Neural cell (in vitro differentiated cells): ENCODE data around the gene EEF1A2. TPM values are rescaled to one million over a fixed set of nuclear protein-coding genes. Genes with fewer than 3 reads are reported as not detected.

Experiments used
- H2AFZ ChIP-seq: fragments of 200-600, 300-800 bp; sonication (generic), shearing (Covaris generic); 2 replicates; pipeline ENCODE4 v1.6.0; 2014; ENCODE audit warnings: low read depth, mild to moderate bottlenecking, antibody characterized with exemption, low read length, moderate library complexity
- H3F3A ChIP-seq: fragments of 200-600 bp; shearing (Covaris generic); 2 replicates; pipeline ENCODE4 v1.6.1; 2016; ENCODE audit warnings: mild to moderate bottlenecking, moderate library complexity, mixed read lengths, antibody characterized with exemption, low read length; ENCODE audit not compliant: insufficient read depth, poor library complexity, severe bottlenecking
- H3K27ac ChIP-seq: fragments of 200-600, 300-800 bp; sonication (generic), shearing (Covaris generic); 2 replicates; pipeline ENCODE4 v1.5.1; 2014; ENCODE audit warnings: mild to moderate bottlenecking, low read length, moderate library complexity
- H3K27me3 ChIP-seq: fragments of 300-800, 200-600 bp; sonication (generic), shearing (Covaris generic); 2 replicates; pipeline ENCODE4 v1.6.0; 2014; ENCODE audit warnings: mild to moderate bottlenecking, low read depth, low read length, moderate library complexity; ENCODE audit not compliant: insufficient read depth
- H3K36me3 ChIP-seq: fragments of 300-800, 200-600 bp; sonication (generic), shearing (Covaris generic); 2 replicates; pipeline ENCODE4 v1.5.1; 2014; ENCODE audit warnings: mild to moderate bottlenecking, antibody characterized with exemption, low read length, moderate library complexity; ENCODE audit not compliant: insufficient read depth
- H3K4me2 ChIP-seq: fragments of 300-800, 200-600 bp; sonication (generic), shearing (Covaris generic); 2 replicates; pipeline ENCODE4 v1.6.0; 2014; ENCODE audit warnings: mild to moderate bottlenecking, low read length
- H3K4me3 ChIP-seq: fragments of 300-800, 200-600 bp; sonication (generic), shearing (Covaris generic); 2 replicates; pipeline ENCODE4 v1.5.1; 2014; ENCODE audit warnings: mild to moderate bottlenecking, low read length, moderate library complexity
- H3K79me2 ChIP-seq: fragments of 200-600 bp; shearing (Covaris generic); replicated peaks from 2 replicates; pipeline ENCODE4 v1.6.0; 2014; ENCODE audit warnings: mild to moderate bottlenecking, low read length, moderate library complexity; ENCODE audit not compliant: insufficient read depth
- H3K9ac ChIP-seq: fragments of 300-800, 200-600 bp; sonication (generic), shearing (Covaris generic); 2 replicates; pipeline ENCODE4 v1.6.1; 2016; ENCODE audit warnings: mild to moderate bottlenecking, low read length, mixed read lengths
- H3K9me2 ChIP-seq: fragments of 200-600 bp; shearing (Covaris generic); 2 replicates; pipeline ENCODE4 v1.6.1; 2016; ENCODE audit warnings: mild to moderate bottlenecking, low read length, mixed read lengths; ENCODE audit not compliant: insufficient read depth
- H3K9me3 ChIP-seq: fragments of 200-600, 300-800 bp; sonication (generic), shearing (Covaris generic); 2 replicates; pipeline ENCODE4 v1.6.1; 2016; ENCODE audit warnings: mild to moderate bottlenecking, mixed run types, low read length, moderate library complexity, mixed read lengths
- H4K20me1 ChIP-seq: fragments of 200-600 bp; shearing (Covaris generic); 2 replicates; pipeline ENCODE4 v1.6.1; 2016; ENCODE audit warnings: mild to moderate bottlenecking, mixed run types; ENCODE audit not compliant: insufficient read depth
- EP300 ChIP-seq: fragments of 450-650 bp; conservative IDR thresholded peaks from 2 replicates; pipeline ENCODE4 v1.6.1; 2014; ENCODE audit warnings: antibody characterized with exemption, mild to moderate bottlenecking, moderate library complexity; ENCODE audit not compliant: poor library complexity, severe bottlenecking
- EZH2 ChIP-seq: fragments of 200-600, 300-800 bp; shearing (Covaris generic), sonication (generic); IDR thresholded peaks from 2 replicates; pipeline ENCODE4 v1.6.1; 2014; ENCODE audit warnings: antibody characterized with exemption, low read length, borderline replicate concordance, mild to moderate bottlenecking; ENCODE audit not compliant: insufficient read depth, poor library complexity, severe bottlenecking
- MXI1 ChIP-seq: fragments of 450-650 bp; conservative IDR thresholded peaks from 2 replicates; pipeline ENCODE4 v1.6.1; 2014; ENCODE audit warnings: antibody characterized with exemption, mild to moderate bottlenecking; ENCODE audit not compliant: poor library complexity, severe bottlenecking
- POLR2AphosphoS5 ChIP-seq: IDR thresholded peaks from 2 replicates; pipeline ENCODE4 v1.6.1; 2012
- RAD21 ChIP-seq: fragments of 450-650 bp; conservative IDR thresholded peaks from 2 replicates; pipeline ENCODE4 v1.6.1; 2014; ENCODE audit warnings: antibody characterized with exemption, mild to moderate bottlenecking, moderate library complexity
- SMC3 ChIP-seq: fragments of 450-650 bp; conservative IDR thresholded peaks from 2 replicates; pipeline ENCODE4 v1.6.1; 2014; ENCODE audit warnings: antibody characterized with exemption, mild to moderate bottlenecking, moderate library complexity; ENCODE audit not compliant: poor library complexity
- TAF1 ChIP-seq: IDR thresholded peaks from 2 replicates; pipeline ENCODE4 v1.6.1; 2012; ENCODE audit warnings: low read depth
- polyA plus RNA-seq: library from polyadenylated mRNA; depleted of rRNA; stranded (reverse); fragments of >200 nt; gene quantifications from 2 replicates; pipeline ENCODE4 v1.2.3, GENCODE V29; 2014
- TF ChIP-seq, protein P1 (sequence below): fragments of 450-650 bp; IDR thresholded peaks from 2 replicates; pipeline ENCODE4 v1.5.1; 2014; ENCODE audit warnings: antibody characterized with exemption, mild to moderate bottlenecking, moderate library complexity; ENCODE audit not compliant: poor library complexity, severe bottlenecking
- TF ChIP-seq, protein P2 (sequence below): IDR thresholded peaks from 2 replicates; pipeline ENCODE4 v1.6.1; 2012; ENCODE audit warnings: borderline replicate concordance

The EEF1A2 gene
- polyA plus RNA-seq, 1 donor from 2014 or later = 208 TPM

- TF ChIP-seq, protein P1, sequence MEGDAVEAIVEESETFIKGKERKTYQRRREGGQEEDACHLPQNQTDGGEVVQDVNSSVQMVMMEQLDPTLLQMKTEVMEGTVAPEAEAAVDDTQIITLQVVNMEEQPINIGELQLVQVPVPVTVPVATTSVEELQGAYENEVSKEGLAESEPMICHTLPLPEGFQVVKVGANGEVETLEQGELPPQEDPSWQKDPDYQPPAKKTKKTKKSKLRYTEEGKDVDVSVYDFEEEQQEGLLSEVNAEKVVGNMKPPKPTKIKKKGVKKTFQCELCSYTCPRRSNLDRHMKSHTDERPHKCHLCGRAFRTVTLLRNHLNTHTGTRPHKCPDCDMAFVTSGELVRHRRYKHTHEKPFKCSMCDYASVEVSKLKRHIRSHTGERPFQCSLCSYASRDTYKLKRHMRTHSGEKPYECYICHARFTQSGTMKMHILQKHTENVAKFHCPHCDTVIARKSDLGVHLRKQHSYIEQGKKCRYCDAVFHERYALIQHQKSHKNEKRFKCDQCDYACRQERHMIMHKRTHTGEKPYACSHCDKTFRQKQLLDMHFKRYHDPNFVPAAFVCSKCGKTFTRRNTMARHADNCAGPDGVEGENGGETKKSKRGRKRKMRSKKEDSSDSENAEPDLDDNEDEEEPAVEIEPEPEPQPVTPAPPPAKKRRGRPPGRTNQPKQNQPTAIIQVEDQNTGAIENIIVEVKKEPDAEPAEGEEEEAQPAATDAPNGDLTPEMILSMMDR = no peak
Observed at GRCh38 chr20:63440366-63440955, 58.4 kb downstream of the EEF1A2 start (continued).

DNA sequence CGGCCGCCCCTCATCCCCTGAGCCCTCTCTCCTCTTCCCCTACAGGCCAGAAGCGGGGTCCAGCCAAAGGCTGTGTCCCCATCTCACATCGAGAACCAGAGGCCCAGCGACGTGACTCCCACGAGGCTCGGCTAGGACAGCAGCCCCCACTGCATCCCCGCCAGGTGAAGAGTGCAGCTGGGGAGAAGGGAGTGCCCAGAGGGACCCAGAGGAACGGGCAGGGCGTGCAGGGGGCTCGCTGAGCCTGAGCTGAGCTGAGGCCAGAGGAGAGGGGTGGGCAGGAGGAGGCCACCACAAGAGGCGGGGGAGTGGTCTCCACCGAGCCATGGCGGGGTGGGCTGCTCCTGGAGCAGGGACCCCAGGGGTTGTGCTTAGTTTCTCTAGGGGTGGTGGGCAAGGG lies 59.0 kb downstream of the EEF1A2 start:
- H3K9me2 ChIP-seq = no peaks in the 10 kb centered on the region
- H4K20me1 ChIP-seq = no peaks in the 10 kb centered on the region
- H3K9ac ChIP-seq = no peak overlapping the region
- H3K4me3 ChIP-seq = no peak overlapping the region
- no peaks in the 10 kb centered on the region for H3K9me3 ChIP-seq
- no peaks in the 10 kb centered on the region for H3K36me3 ChIP-seq
- H3K4me2 ChIP-seq = no peak overlapping the region
- no peaks in the 10 kb centered on the region for H3F3A ChIP-seq
- H3K27ac ChIP-seq = no peak overlapping the region
- no peak overlapping the region for H2AFZ ChIP-seq
- H3K79me2 ChIP-seq = peaks cover 13% of the 10 kb centered on the region
- no peaks in the 10 kb centered on the region for H3K27me3 ChIP-seq
- TF ChIP-seq POLR2AphosphoS5 (no peak), SMC3 (no peak), RAD21 (no peak), EZH2 (no peak), EP300 (no peak), TAF1 (no peak), MXI1 (no peak)
- TF ChIP-seq, protein P2, sequence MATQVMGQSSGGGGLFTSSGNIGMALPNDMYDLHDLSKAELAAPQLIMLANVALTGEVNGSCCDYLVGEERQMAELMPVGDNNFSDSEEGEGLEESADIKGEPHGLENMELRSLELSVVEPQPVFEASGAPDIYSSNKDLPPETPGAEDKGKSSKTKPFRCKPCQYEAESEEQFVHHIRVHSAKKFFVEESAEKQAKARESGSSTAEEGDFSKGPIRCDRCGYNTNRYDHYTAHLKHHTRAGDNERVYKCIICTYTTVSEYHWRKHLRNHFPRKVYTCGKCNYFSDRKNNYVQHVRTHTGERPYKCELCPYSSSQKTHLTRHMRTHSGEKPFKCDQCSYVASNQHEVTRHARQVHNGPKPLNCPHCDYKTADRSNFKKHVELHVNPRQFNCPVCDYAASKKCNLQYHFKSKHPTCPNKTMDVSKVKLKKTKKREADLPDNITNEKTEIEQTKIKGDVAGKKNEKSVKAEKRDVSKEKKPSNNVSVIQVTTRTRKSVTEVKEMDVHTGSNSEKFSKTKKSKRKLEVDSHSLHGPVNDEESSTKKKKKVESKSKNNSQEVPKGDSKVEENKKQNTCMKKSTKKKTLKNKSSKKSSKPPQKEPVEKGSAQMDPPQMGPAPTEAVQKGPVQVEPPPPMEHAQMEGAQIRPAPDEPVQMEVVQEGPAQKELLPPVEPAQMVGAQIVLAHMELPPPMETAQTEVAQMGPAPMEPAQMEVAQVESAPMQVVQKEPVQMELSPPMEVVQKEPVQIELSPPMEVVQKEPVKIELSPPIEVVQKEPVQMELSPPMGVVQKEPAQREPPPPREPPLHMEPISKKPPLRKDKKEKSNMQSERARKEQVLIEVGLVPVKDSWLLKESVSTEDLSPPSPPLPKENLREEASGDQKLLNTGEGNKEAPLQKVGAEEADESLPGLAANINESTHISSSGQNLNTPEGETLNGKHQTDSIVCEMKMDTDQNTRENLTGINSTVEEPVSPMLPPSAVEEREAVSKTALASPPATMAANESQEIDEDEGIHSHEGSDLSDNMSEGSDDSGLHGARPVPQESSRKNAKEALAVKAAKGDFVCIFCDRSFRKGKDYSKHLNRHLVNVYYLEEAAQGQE = no peak
- TF ChIP-seq, protein P1 = no peak

DNA sequence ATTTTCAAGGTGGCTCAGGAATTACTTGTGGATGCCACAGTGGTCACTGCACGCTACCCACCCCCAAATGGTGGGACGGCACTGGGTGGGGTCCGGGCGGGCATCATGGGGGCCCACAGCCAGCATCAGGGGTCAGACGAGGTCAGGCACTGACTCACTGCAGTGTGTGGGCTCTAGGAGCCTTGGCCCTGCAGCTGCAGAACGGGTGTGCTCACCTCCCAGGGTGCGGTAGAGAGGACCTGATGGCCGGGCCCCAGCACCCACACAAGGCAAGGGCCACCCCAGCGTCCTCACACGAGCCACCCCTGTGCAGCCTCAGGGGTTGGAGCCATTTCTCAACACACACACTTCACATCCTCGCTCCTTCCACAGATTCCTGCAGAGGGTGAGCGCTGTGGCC lies 60.8 kb downstream of the EEF1A2 start:
- H3K27me3 ChIP-seq = no peaks in the 10 kb centered on the region
- no peak overlapping the region for H2AFZ ChIP-seq
- H3F3A ChIP-seq = no peaks in the 10 kb centered on the region
- H3K27ac ChIP-seq = no peak overlapping the region
- H3K9me3 ChIP-seq = no peaks in the 10 kb centered on the region
- no peaks in the 10 kb centered on the region for H3K9me2 ChIP-seq
- TF ChIP-seq, protein P2 = no peak
- TF ChIP-seq, protein P1 = no peak
- no peak for TF ChIP-seq TAF1
- no peak for TF ChIP-seq SMC3
- no peak for TF ChIP-seq EZH2
- no peak for TF ChIP-seq MXI1
- TF ChIP-seq RAD21 = no peak
- no peak for TF ChIP-seq POLR2AphosphoS5
- TF ChIP-seq EP300 = no peak
- H3K79me2 ChIP-seq = peaks cover 6% of the 10 kb centered on the region
- no peaks in the 10 kb centered on the region for H4K20me1 ChIP-seq
- no peaks in the 10 kb centered on the region for H3K36me3 ChIP-seq
- no peak overlapping the region for H3K4me2 ChIP-seq
- H3K9ac ChIP-seq = no peak overlapping the region
- H3K4me3 ChIP-seq = no peak overlapping the region
